GM12878 (cell line): ENCODE results near the gene PRSS33. TPM values are rescaled to one million over a fixed set of nuclear protein-coding genes. Genes with fewer than 3 reads are reported as not detected.

Source experiments
- ATAC-seq: fragments of 200-7000 bp; cut with Tn5 transposase; 3 replicates; pipeline ENCODE4 v1.9.1; 2020; ENCODE audit warnings: mild to moderate bottlenecking, moderate library complexity
- BruUV-seq: library from RNA; stranded (reverse); fragments of 400-500 nt; replicated peaks from 2 replicates; lab custom pipeline; 2021; lab: Mats Ljungman, UMichigan
- CTCF ChIA-PET: fragments of 300-600 bp; sonication (Branson Sonifier 250); formaldehyde crosslinking; extraction: SDS; loops from one replicate; lab custom pipeline; 2021; ENCODE audit warnings: inconsistent platforms; lab: Yijun Ruan, JAX
- POLR2A ChIA-PET: fragments of 350-600 bp; formaldehyde crosslinking; extraction: SDS; loops from one replicate; lab custom pipeline; 2021; ENCODE audit warnings: inconsistent platforms; lab: Charles Lee
- RAD21 ChIA-PET: fragments of 300-600 bp; sonication (Branson Sonifier 250); formaldehyde crosslinking; loops from one replicate; lab custom pipeline; 2023; ENCODE audit warnings: antibody characterized with exemption; ENCODE audit not compliant: unreplicated experiment; lab: Charles Lee
- SMC1A ChIA-PET: fragments of 300-600 bp; sonication (Branson Sonifier 250); formaldehyde crosslinking; loops from one replicate; lab custom pipeline; 2023; ENCODE audit not compliant: unreplicated experiment, uncharacterized antibody; lab: Charles Lee
- DNase-seq: peaks from one replicate; pipeline ENCODE4 v3.0.0-alpha.2; 2011; ENCODE audit warnings: low read depth, low spot score
- FAIRE-seq: peaks from 3 replicates; lab custom pipeline; 2011; peaks lifted over from hg19 to GRCh38; lab: Jason Lieb, UNC
- H2AFZ ChIP-seq: 2 replicates; pipeline ENCODE4 v1.6.0; 2011; ENCODE audit warnings: low read depth, low read length, control low read depth; ENCODE audit not compliant: control insufficient read depth
- H3K27ac ChIP-seq: 2 replicates; pipeline ENCODE4 v1.5.1; 2011; ENCODE audit warnings: control low read depth; ENCODE audit not compliant: control insufficient read depth, insufficient read depth
- H3K27me3 ChIP-seq, 2 experiments: replicated peaks in 1 of 2; 2 replicates each; pipeline versions ENCODE4 v1.6.0 to v1.6.1; 2011; ENCODE audit warnings: low read length in 1 of 2; ENCODE audit not compliant: control insufficient read depth in 2 of 2, insufficient read depth in 2 of 2
- H3K36me3 ChIP-seq, 2 experiments: 2 replicates each; pipeline ENCODE4 v1.5.1; 2011; ENCODE audit warnings: low read length in 1 of 2; ENCODE audit not compliant: control insufficient read depth in 2 of 2, insufficient read depth in 2 of 2
- H3K4me1 ChIP-seq: 2 replicates; pipeline ENCODE4 v1.6.1; 2011; ENCODE audit warnings: mild to moderate bottlenecking, low read length, moderate library complexity, mixed read lengths; ENCODE audit not compliant: control insufficient read depth, insufficient read depth
- H3K4me2 ChIP-seq: 2 replicates; pipeline ENCODE4 v1.6.0; 2011; ENCODE audit warnings: control low read depth; ENCODE audit not compliant: control insufficient read depth, insufficient read depth
- H3K4me3 ChIP-seq: fragments of 200-600 bp; sonication (generic); 2 replicates; pipeline ENCODE4 v1.5.1; 2016
- H3K79me2 ChIP-seq: 2 replicates; pipeline ENCODE4 v1.6.0; 2011; ENCODE audit warnings: low read length; ENCODE audit not compliant: control insufficient read depth, insufficient read depth
- H3K9ac ChIP-seq: 2 replicates; pipeline ENCODE4 v1.8.0; 2011; ENCODE audit warnings: low read length, control low read depth, mixed read lengths; ENCODE audit not compliant: control insufficient read depth, insufficient read depth
- H3K9me3 ChIP-seq: replicated peaks from 3 replicates; pipeline ENCODE4 v1.5.1; 2011; ENCODE audit warnings: mild to moderate bottlenecking, low read length; ENCODE audit not compliant: control insufficient read depth, insufficient read depth
- H4K20me1 ChIP-seq: 2 replicates; pipeline ENCODE4 v1.6.0; 2011; ENCODE audit not compliant: control insufficient read depth, insufficient read depth
- BCL3 ChIP-seq: IDR thresholded peaks from 2 replicates; pipeline ENCODE4 v1.6.1; 2011; ENCODE audit warnings: borderline replicate concordance, low read depth, mild to moderate bottlenecking, moderate library complexity, low read length; ENCODE audit not compliant: insufficient read depth, poor library complexity, severe bottlenecking
- BCLAF1 ChIP-seq: fragments of 450-650 bp; IDR thresholded peaks from 2 replicates; pipeline ENCODE4 v1.6.1; 2017; ENCODE audit warnings: antibody characterized with exemption, mild to moderate bottlenecking, moderate library complexity
- BHLHE40 ChIP-seq, 2 experiments: fragments of 450-650 bp in 1 of 2; IDR thresholded peaks; 2 replicates each; pipeline ENCODE4 v1.6.1; 2011 to 2017; ENCODE audit warnings: low read depth in 2 of 2, borderline replicate concordance in 1 of 2, improper control_type of control experiment in 1 of 2, low read length in 1 of 2, mild to moderate bottlenecking in 1 of 2
- GABPA ChIP-seq: IDR thresholded peaks from 2 replicates; pipeline ENCODE4 v1.6.1; 2014; ENCODE audit warnings: antibody characterized with exemption, low read depth, mild to moderate bottlenecking, inconsistent platforms
- KAT2A ChIP-seq: conservative IDR thresholded peaks from 2 replicates; pipeline ENCODE4 v1.6.1; 2011; ENCODE audit warnings: low read depth, low read length; ENCODE audit not compliant: control insufficient read depth
- MLLT1 ChIP-seq: fragments of 450-650 bp; IDR thresholded peaks from 2 replicates; pipeline ENCODE4 v1.6.1; 2016; ENCODE audit warnings: mild to moderate bottlenecking
- NFYB ChIP-seq: IDR thresholded peaks from 2 replicates; pipeline ENCODE4 v1.6.1; 2011; ENCODE audit warnings: low read depth, mild to moderate bottlenecking, low read length, improper control_type of control experiment, moderate library complexity; ENCODE audit not compliant: insufficient read depth
- PAX5 ChIP-seq: IDR thresholded peaks from 2 replicates; pipeline ENCODE4 v1.6.1; 2011; ENCODE audit warnings: low read depth, low read length, borderline replicate concordance
- SUPT20H ChIP-seq: IDR thresholded peaks from 2 replicates; pipeline ENCODE4 v1.6.1; 2011; ENCODE audit warnings: low read depth, mild to moderate bottlenecking, low read length, moderate library complexity, borderline replicate concordance; ENCODE audit not compliant: control insufficient read depth
- WGBS: methylation state at CpG from one replicate; pipeline ENCODE4 v1.1.6; 2016; ENCODE audit warnings: low lambda C conversion rate; ENCODE audit not compliant: insufficient replicate concordance, insufficient coverage; ENCODE audit errors: missing lambda C conversion rate; 5-methylcytosine and 5-hydroxymethylcytosine counted together
- in situ Hi-C: fragments of 300-500 bp; cut with MboI; formaldehyde crosslinking; loops from 9 replicates; pipeline ENCODE4 v1.14.3; 2018; ENCODE audit warnings: mixed read lengths
- intact Hi-C: fragments of 100-400 bp; cut with micrococcal nuclease; formaldehyde crosslinking; loops from one replicate; pipeline ENCODE4 v1.14.2; 2022; ENCODE audit not compliant: unreplicated experiment
- polyA plus RNA-seq, 11 experiments: library from polyadenylated mRNA; depleted of rRNA in 4 of 11; unstranded in 6 of 11; stranded (reverse) in 5 of 11; fragments of >200 nt; fragmentation: Nextera tagmentation in 4 of 11; fragmentation: Illumina TruSeq in 1 of 11; extraction: Ambion mirVana in 4 of 11; extraction: Trizol in 1 of 11; gene quantifications; 1 replicate in 1 of 11; 2 replicates in 10 of 11; pipeline versions ENCODE4 v1.2.1 to v1.2.3, GENCODE V29; 2011 to 2016; ENCODE audit warnings: inconsistent platforms in 2 of 11, missing spikeins in 2 of 11, low read depth in 1 of 11
- total RNA-seq, 4 experiments: library from RNA; depleted of rRNA in 3 of 4; stranded (reverse); fragments of >200 nt in 3 of 4; fragmentation: Illumina TruSeq in 1 of 4; extraction: Trizol in 1 of 4; gene quantifications; 2 replicates each; pipeline versions ENCODE4 v1.2.1 to v1.2.3, GENCODE V29; 2013 to 2021

The PRSS33 gene
- total and polyA plus RNA-seq, 10 of the 15 experiments (the other 5 are each of a cell fraction or from before 2014, with no cell fraction given) = not detected

GRCh38 chr16:2790631-2791030, 3.3 kb upstream of the PRSS33 start:
- Histone ChIP-seq H3K4me3 (no peak overlapping the region), H3K4me1 (no peaks in the 10 kb centered on the region), H3K27ac (no peak overlapping the region), H3K9me3 (no peaks in the 10 kb centered on the region), H3K36me3 (no peaks in the 10 kb centered on the region), H3K79me2 (no peaks in the 10 kb centered on the region), H3K27me3 (peaks cover 0 to 9% of the 10 kb centered on the region in 2 experiments; a peak in 3 of 4 replicates), H3K9ac (no peak overlapping the region), H2AFZ (no peak overlapping the region), H4K20me1 (no peaks in the 10 kb centered on the region), H3K4me2 (no peak overlapping the region)
- no TSS peak for BruUV-seq
- TF ChIP-seq NFYB = no peak
- intact Hi-C loops = no loop called here
- DNase-seq = no peak
- CTCF ChIA-PET = no interaction called here
- RAD21 ChIA-PET = no interaction called here
- in situ Hi-C loops = no loop called here
- POLR2A ChIA-PET = no interaction called here
- no peak for ATAC-seq
- WGBS = 49% methylated on average over 5 of the region's 5 CpGs
- FAIRE-seq = no peak
- SMC1A ChIA-PET = no interaction called here

GRCh38 chr16:2787961-2788360, 601 bp upstream of the PRSS33 start:
- FAIRE-seq = no peak
- intact Hi-C loops = no loop called here
- CTCF ChIA-PET = no interaction called here
- TF ChIP-seq MLLT1 = no peak
- TF ChIP-seq SUPT20H = no peak
- TF ChIP-seq PAX5 = no peak
- no peak for TF ChIP-seq BCL3
- no peak for TF ChIP-seq BCLAF1
- no peak for TF ChIP-seq GABPA
- TF ChIP-seq BHLHE40 (IDR thresholded peaks at IDR 0.05; ENCODE audit: borderline replicate concordance in 1 of 2, low read depth in 2 of 2, low read length in 1 of 2) = no peak
- no peak for TF ChIP-seq KAT2A

More at GRCh38 chr16:2787961-2788360, 601 bp upstream of the PRSS33 start:
- ChIA-PET RAD21 (no interaction called here), POLR2A (no interaction called here), SMC1A (no interaction called here)
- Histone ChIP-seq H3K79me2 (no peaks in the 10 kb centered on the region), H3K9me3 (no peaks in the 10 kb centered on the region), H3K4me3 (no peak overlapping the region), H3K9ac (no peak overlapping the region), H3K36me3 (no peaks in the 10 kb centered on the region), H3K27ac (no peak overlapping the region), H3K4me2 (no peak overlapping the region), H3K4me1 (no peaks in the 10 kb centered on the region), H3K27me3 (peaks cover 2 to 7% of the 10 kb centered on the region in 2 experiments; a peak in 3 of 4 replicates), H4K20me1 (no peaks in the 10 kb centered on the region), H2AFZ (no peak overlapping the region)
- ATAC-seq (no peak), DNase-seq (no peak)
- BruUV-seq = no TSS peak
- in situ Hi-C loops = no loop called here
- WGBS = 1% methylated on average over 7 of the region's 7 CpGs
